Stimulated activated CD4-positive, alpha-beta T cell treated with anti-CD3 and anti-CD28 coated beads, Interleukin-4, amount 100 ng/mL, for 1 hour (primary cell): ENCODE results near the gene ENTR1.

Experiments
- DNase-seq: peaks from one replicate; pipeline ENCODE4 v3.0.0-alpha.2; 2020

ENTR1 gene

GRCh38 chr9:136395345-136396218 lies 14.8 kb downstream of the ENTR1 start:
- DNase-seq, result no peak

GRCh38 chr9:136395020-136395340 lies 15.4 kb downstream of the ENTR1 start:
- DNase-seq, result no peak

- no peak for DNase-seq
Observed at GRCh38 chr9:136394312-136395019, 15.9 kb downstream of the ENTR1 start.

- no peak for DNase-seq
Observed at GRCh38 chr9:136393531-136393930, 16.9 kb downstream of the ENTR1 start.

- DNase-seq, result no peak
Observed at GRCh38 chr9:136392538-136393449, 17.6 kb downstream of the ENTR1 start.

- DNase-seq, result no peak
Observed at GRCh38 chr9:136391737-136392537, 18.5 kb downstream of the ENTR1 start.

GRCh38 chr9:136389396-136389795 lies 21.0 kb downstream of the ENTR1 start:
- no peak for DNase-seq

- DNase-seq, result no peak
Observed at GRCh38 chr9:136387217-136387616, 23.2 kb downstream of the ENTR1 start.

GRCh38 chr9:136386018-136386417 lies 24.4 kb downstream of the ENTR1 start:
- DNase-seq, result no peak

GRCh38 chr9:136385015-136385414 lies 25.4 kb downstream of the ENTR1 start:
- DNase-seq, result no peak

GRCh38 chr9:136383436-136383835 lies 27.0 kb downstream of the ENTR1 start:
- DNase-seq, result no peak

GRCh38 chr9:136381966-136382513 lies 28.4 kb downstream of the ENTR1 start:
- DNase-seq, result no peak

GRCh38 chr9:136381311-136381710 lies 29.1 kb downstream of the ENTR1 start:
- no peak for DNase-seq

- DNase-seq, result no peak
Observed at GRCh38 chr9:136380381-136380780, 30.0 kb downstream of the ENTR1 start.

- DNase-seq, result no peak
Observed at GRCh38 chr9:136379891-136380290, 30.5 kb downstream of the ENTR1 start.

GRCh38 chr9:136379401-136379800 lies 31.0 kb downstream of the ENTR1 start:
- no peak for DNase-seq

GRCh38 chr9:136379003-136379287 lies 31.5 kb downstream of the ENTR1 start:
- no peak for DNase-seq

GRCh38 chr9:136378170-136379002 lies 32.0 kb downstream of the ENTR1 start:
- DNase-seq, result no peak

- DNase-seq, result no peak
Observed at GRCh38 chr9:136377341-136378169, 32.9 kb downstream of the ENTR1 start.

GRCh38 chr9:136376457-136376856 lies 34.0 kb downstream of the ENTR1 start:
- no peak for DNase-seq
